Tongue (tissue), 2 donors: Measurements from ENCODE around the gene IDH1. TPM values are rescaled to one million over a fixed set of nuclear protein-coding genes. Genes with fewer than 3 reads are reported as not detected.
"Not testable (repeated sequence)": the region's sequence is repeated elsewhere in the genome, so short reads cannot be mapped to it uniquely, and the experiment has no call there.

Experiments
- DNase-seq: peaks from one replicate; pipeline ENCODE4 v3.0.0-alpha.2; 2015
- total RNA-seq: library from RNA; depleted of rRNA; stranded (reverse); fragments of >200 nt; gene quantifications from one replicate; pipeline ENCODE4 v1.2.3, GENCODE V29; 2014

Gene IDH1
- total RNA-seq, 1 donor from 2014 or later, result 57.2 TPM

DNA sequence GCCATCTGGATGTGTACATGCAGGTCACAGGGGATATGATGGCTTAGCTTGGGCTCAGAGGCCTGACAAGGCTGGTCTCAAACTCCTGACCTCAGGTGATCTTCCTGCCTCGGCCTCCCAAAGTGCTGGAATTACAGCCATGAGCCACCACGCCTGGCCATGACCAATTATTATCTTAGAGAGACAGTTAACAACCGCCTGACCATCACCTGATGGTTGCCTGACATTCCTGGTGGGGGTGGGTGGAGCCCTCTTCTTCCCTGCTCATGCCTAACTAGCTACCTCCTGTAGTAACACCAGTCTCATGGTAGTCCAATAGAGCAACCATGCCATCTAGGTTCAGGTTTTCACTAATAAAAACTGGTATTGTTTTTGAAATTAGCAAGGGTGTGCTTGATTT is 33.0 kb downstream of the IDH1 start:
- not testable (repeated sequence) for DNase-seq

GRCh38 chr2:208210688-208211451 is 44.0 kb downstream of the IDH1 start:
- DNase-seq, result no peak

- no peak for DNase-seq
Measured at GRCh38 chr2:208208335-208209085, 46.4 kb downstream of the IDH1 start.

- no peak for DNase-seq
Measured at GRCh38 chr2:208207769-208208168, 47.1 kb downstream of the IDH1 start.

DNA sequence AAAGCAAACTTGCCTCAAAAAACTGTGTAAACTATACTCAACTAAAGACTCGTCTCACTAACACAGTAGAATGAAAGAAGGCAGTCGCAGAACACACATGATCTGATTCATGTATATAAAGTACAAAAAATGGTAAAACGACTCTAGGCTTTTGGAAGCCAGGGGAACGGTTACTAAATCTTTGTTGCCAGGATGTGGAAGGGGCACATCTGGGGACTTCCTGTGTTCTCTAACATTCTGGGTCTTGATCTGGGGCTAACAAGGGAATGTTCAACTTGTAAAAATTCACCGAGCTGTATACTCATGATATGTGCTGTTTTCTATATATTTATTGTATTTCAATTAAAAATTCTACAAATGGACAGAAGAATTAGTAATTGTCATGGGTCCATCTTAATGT is 50.7 kb downstream of the IDH1 start:
- no peak for DNase-seq

- no peak for DNase-seq
Measured at GRCh38 chr2:208195531-208195930, 59.3 kb downstream of the IDH1 start.

GRCh38 chr2:208192611-208193236 is 62.1 kb downstream of the IDH1 start:
- no peak for DNase-seq

DNA sequence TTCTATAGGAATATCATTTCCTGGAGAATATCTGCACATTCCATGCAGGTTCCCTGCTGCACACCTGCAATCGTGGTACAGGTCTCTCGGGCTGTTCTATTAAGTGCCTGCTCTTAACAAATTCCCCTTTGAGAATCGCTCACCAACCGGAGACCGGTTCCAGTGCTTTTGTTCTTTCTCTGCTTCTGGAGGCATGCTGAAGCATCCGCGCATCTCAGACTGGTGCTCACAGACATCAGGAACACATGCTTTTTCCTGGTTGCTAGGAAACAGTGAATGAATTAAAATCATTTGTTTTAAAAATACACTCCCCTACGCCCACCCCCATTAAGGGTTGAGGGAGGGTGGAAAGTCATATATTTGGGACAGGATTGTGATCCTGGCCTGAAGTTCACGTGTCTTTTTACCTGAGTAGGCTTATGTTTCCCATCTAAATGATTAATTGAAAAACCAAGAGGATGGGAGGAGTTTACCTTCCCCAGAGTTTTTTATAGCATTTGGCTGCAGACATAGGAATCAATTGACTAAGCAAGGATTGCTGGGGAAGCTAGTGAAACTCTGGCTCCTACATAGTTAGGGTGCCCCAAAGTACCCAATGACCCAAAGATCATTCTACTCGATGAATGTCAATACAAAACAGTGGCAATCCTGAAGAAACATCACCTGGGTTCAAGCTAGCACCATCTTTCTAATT is 64.9 kb downstream of the IDH1 start, which contains the start of gene C2orf80:
Gene C2orf80, minus strand, starts transcription at position 221 of the 694 bp plus-strand sequence. CDS start 3,044 bp downstream, outside the sequence.
- no peak for DNase-seq

DNA sequence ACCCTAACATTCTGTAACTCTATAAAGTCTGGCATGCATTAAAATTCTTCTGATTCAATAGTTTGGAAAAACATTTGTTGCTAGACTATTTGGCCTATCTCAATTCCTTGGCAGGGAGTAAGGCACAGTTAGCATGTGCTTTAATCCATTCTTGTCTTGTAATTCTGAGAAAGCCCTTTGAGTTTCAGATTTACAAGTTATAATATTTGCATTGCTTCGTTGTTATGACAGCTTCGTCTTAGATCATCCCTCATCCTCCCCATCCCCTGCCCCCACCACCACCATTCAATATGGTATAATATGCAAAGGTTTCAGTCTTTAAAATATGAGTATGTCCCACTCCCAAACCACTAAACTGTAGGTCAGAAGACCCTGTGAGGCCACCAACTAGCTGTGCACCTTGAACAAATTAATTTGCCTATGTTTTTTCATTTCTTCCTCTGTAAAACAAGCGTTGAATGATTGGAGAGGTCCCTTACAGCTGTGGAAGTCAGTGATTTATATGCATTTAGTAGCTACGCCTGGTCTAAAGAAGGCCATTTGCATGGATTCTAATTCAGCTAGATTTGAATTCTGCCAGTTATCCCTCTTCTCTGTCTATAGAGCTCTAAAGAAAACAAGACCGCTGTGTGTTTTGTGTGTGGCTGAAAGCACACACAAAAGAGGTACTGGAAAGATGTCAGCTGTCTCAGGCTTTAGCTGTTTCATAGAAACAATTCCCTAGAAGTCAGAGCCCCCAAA is 65.6 kb downstream of the IDH1 start:
- DNase-seq, result no peak

GRCh38 chr2:208186893-208187292 is 68.0 kb downstream of the IDH1 start:
- DNase-seq, result no peak

DNA sequence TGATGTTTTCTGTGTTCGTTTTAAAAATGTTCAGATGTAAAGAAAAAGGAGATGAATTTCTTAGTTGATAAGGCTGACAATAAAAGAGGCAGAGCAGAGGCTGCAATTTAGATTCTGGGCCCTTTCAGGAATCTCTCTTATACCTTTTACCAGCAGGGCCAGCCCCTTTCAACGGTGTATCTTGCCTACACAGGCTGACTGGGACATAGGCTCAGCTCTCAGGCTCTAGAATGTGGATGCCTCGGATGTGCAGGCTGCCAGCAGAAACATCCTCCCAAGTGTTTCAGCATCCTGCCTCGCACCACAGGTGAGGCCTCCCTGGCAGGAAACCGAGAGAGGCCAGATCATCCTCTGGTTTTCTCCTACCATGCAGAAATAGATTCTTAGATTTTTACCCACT is 68.4 kb downstream of the IDH1 start:
- no peak for DNase-seq

Other genes starting within 250 kb of the IDH1 start
- 20.0 TPM for gene PLEKHM3, start 229.5 kb downstream of the IDH1 start, total RNA-seq
- not detected for gene CRYGD, start 130.5 kb downstream of the IDH1 start, total RNA-seq
- gene CRYGC, start 125.2 kb downstream of the IDH1 start, total RNA-seq, result not detected
- gene CRYGB, start 108.9 kb downstream of the IDH1 start, total RNA-seq, result not detected
- not detected for gene CRYGA, start 91.5 kb downstream of the IDH1 start, total RNA-seq
- gene C2orf80, start 65.0 kb downstream of the IDH1 start, total RNA-seq, result not detected
- 43.1 TPM for gene PIKFYVE, start 11.2 kb upstream of the IDH1 start, total RNA-seq
- gene PTH2R, start 151.7 kb upstream of the IDH1 start, total RNA-seq, result 0.31 TPM